ENCODE data around the gene SLC28A1.

SLC28A1 gene

DNA sequence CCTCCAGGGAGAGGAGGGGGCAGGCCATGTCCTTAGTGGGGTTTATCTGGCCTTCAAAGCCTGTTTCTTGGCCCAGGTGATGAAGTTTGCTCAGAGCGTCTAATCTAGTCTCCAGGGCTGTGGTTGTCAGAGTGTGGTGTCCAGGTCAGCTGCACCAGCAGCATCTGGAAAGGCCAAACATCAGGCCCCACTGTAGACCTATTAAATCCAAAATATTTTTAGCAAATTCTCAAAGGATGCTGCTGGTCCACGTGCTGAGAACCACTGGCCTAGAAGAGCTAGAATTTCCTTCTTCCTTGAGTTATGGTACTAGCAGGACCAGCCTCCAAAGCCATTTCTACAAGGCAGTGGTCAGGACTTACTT is 28.9 kb downstream of the SLC28A1 start:
- H3K27ac ChIP-seq = no peak overlapping the region
- TF ChIP-seq, protein P1, sequence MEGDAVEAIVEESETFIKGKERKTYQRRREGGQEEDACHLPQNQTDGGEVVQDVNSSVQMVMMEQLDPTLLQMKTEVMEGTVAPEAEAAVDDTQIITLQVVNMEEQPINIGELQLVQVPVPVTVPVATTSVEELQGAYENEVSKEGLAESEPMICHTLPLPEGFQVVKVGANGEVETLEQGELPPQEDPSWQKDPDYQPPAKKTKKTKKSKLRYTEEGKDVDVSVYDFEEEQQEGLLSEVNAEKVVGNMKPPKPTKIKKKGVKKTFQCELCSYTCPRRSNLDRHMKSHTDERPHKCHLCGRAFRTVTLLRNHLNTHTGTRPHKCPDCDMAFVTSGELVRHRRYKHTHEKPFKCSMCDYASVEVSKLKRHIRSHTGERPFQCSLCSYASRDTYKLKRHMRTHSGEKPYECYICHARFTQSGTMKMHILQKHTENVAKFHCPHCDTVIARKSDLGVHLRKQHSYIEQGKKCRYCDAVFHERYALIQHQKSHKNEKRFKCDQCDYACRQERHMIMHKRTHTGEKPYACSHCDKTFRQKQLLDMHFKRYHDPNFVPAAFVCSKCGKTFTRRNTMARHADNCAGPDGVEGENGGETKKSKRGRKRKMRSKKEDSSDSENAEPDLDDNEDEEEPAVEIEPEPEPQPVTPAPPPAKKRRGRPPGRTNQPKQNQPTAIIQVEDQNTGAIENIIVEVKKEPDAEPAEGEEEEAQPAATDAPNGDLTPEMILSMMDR (conservative IDR thresholded peaks at IDR 0.05) = no peak

DNA sequence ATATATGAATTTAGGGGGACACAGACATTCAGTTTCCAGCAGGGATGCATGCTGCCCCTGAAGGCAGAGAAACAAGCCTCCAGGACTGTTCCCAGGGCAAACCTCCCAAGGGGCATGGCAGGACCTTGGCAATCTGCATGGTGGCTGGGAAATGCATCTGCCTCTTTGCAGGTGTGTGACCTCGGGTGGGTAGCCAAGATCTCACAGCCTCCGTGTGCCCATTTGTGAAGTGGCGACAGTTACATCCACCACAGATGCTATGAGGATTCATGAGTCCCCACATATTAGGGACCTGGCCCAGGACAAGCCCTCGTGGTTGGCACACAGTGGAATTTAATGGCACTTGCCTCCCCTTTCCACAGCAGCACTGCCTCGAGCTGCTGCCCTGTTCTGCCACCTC is 29.9 kb downstream of the SLC28A1 start:
- TF ChIP-seq, protein P1 (conservative IDR thresholded peaks at IDR 0.05) = no peak
- H3K27ac ChIP-seq = peak overlapping the region; percentile 60

DNA sequence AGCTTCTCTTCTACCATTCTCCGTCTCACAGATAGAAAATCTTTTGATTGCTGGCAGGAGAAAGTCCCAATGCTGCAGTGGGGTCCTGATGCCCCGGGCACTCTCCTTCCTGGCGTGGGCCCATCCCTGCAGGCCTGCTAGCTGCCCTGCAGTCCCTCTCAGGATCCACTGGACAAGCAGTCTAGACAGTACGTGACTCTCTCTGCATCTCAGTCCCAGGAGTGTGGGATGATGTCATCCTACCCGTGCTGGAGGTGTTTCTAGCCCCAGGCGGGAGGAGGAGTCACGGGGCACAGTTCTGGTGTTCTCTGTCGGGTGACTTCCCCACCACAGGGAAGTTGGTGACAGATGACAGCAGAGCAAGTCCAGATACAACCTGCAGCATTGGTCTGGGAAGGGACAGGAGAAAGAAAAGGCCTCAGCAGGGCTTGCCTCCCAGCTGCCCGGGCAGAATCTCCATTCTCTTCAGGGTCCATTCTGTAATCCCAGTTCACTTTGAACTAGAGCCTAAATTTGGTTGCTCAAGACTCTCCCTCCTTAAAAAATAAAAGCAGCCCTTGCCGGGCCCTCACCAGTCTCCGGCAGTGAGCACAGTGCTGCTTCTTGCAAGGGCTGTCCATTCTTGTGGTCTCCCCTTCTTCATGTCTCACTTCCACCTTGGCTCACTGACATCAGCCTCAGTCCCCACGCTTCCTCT is 30.6 kb downstream of the SLC28A1 start:
- H3K27ac ChIP-seq = peak overlapping the region; percentile 60
- TF ChIP-seq, protein P1 (conservative IDR thresholded peaks at IDR 0.05) = no peak

DNA sequence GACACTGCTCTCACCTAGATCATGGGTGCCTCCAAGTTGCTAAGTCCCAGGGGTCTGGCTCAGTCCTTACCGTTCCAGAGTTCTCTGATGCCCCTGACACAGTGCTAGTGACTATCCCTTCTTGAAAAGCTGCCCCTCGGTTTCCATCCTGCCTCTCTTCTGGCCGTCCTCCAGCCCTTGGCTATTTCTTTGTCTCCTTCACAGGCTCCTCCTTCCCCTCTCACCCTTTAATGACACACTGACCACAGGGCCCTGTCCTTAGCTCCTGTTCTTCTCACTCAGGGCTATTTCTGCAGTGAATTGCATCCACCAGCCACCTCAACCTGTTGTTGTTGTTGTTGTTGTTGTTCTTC is 31.1 kb downstream of the SLC28A1 start:
- peak overlapping the region; percentile 60 for H3K27ac ChIP-seq
- TF ChIP-seq, protein P1 (conservative IDR thresholded peaks at IDR 0.05) = no peak

DNA sequence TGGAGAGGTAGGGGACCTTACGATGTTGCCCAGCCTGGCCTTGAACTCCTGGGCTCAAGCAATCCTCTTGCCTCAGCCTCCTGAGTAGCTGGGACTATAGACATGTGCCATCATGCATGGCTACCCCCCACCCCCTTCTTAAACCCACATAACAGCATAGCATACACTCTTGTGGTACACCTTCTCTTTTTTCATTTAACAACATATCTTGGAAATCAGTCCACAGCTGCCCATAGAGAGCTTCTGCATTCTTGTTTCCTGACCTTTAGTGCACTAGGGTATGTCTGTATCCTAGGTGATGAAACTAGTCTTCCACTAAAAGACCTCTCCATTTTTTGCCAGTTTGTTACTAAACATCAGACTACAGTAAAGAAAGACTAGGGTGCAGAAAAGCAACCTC is 33.0 kb downstream of the SLC28A1 start:
- TF ChIP-seq, protein P1 (conservative IDR thresholded peaks at IDR 0.05) = no peak
- H3K27ac ChIP-seq = no peak overlapping the region

DNA sequence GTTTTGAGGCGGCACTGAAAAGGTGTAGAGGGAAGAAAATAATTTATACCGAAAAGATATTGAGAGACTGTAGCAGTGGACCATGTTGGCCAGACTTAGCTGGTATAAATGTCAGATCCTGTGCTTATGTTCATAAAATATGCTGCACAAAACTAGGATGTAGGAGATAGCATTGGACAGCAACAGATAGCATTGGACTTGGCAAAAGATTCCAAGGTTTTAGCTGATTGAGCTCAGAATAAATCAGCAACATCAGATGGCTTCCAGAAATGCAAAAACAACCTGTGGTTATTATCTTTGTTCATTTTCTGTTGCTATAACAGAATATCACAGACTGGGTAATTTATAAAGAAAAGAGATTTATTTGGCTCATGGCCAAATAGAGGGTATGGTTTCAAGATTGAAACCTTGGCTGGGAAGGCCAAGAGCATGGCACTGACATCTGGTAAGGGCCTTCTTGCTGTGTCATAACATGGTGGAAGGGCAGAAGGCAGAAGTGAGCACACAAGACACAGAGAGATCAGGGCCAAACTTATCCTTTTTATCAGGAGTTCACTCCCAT is 34.7 kb downstream of the SLC28A1 start:
- TF ChIP-seq, protein P1 (conservative IDR thresholded peaks at IDR 0.05) = no peak
- H3K27ac ChIP-seq = no peak overlapping the region

DNA sequence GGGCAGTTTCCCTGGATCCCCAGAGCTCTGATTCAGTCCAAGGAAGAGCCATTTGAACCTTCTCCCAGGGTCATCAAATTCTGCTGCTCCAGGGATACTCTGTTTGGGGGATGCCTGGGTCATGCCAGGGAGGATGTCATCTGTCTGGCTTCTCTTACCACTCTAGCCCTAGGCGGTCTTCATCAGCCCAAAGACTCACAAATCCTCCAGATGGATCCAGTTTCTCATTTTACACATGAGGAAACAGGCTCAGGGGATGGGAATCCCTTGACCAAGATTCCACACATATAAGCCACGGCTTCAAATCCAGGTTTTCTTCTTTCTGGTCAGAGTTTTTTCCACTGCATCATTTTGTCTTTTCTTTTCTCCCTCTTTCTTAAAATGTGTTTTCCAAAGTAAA is 36.7 kb downstream of the SLC28A1 start:
- no peak overlapping the region for H3K27ac ChIP-seq

More for the DNA sequence above, 36.7 kb downstream of the SLC28A1 start:
- TF ChIP-seq, protein P1 (conservative IDR thresholded peaks at IDR 0.05) = no peak

Measured in VCaP (cell line).